ENCODE data around the gene GPATCH1.

The GPATCH1 gene

GRCh38 chr19:33156334-33156733 lies 75.4 kb downstream of the GPATCH1 start:
- Histone ChIP-seq H3K36me3 (ENCODE audit: insufficient read depth, low read length) (no peaks in the 10 kb centered on the region), H3K4me2 (ENCODE audit: low read depth, low read length, poor library complexity, severe bottlenecking) (no peak overlapping the region), H3K9ac (ENCODE audit: low read depth, low read length, poor library complexity, severe bottlenecking) (no peak overlapping the region), H4K20me1 (ENCODE audit: insufficient read depth, low read length, poor library complexity, severe bottlenecking) (no peaks in the 10 kb centered on the region), H3K9me2 (replicated peaks; ENCODE audit: low read depth, low read length) (no peaks in the 10 kb centered on the region), H3F3A (ENCODE audit: low read depth) (peaks cover 6% of the 10 kb centered on the region), H3K79me2 (ENCODE audit: insufficient read depth, low read length) (no peaks in the 10 kb centered on the region), H3K4me3 (ENCODE audit: low read length, poor library complexity, severe bottlenecking) (no peak overlapping the region), H2AFZ (ENCODE audit: low read length) (no peak overlapping the region), H3K4me1 (ENCODE audit: insufficient read depth, low read length, poor library complexity, severe bottlenecking) (peaks cover 22% of the 10 kb centered on the region), H3K9me3 (ENCODE audit: insufficient read depth, low read depth, low read length) (no peaks in the 10 kb centered on the region), H3K27me3 (ENCODE audit: insufficient read depth, low read length, poor library complexity, severe bottlenecking) (no peaks in the 10 kb centered on the region)
- TF ChIP-seq CTCF (conservative IDR thresholded peaks at IDR 0.05; ENCODE audit: low read length) (no peak), EZH2phosphoT487 (IDR thresholded peaks at IDR 0.05; ENCODE audit: borderline replicate concordance) (no peak)

GRCh38 chr19:33157906-33158305 lies 76.9 kb downstream of the GPATCH1 start:
- Histone ChIP-seq H3K4me2 (ENCODE audit: low read depth, low read length, poor library complexity, severe bottlenecking) (peak overlapping the region; percentile 25), H3K27me3 (ENCODE audit: insufficient read depth, low read length, poor library complexity, severe bottlenecking) (no peaks in the 10 kb centered on the region), H3K9me3 (ENCODE audit: insufficient read depth, low read depth, low read length) (no peaks in the 10 kb centered on the region)

GRCh38 chr19:33158365-33158764 lies 77.4 kb downstream of the GPATCH1 start:
- Histone ChIP-seq H3K4me1 (ENCODE audit: insufficient read depth, low read length, poor library complexity, severe bottlenecking) (peaks cover 25% of the 10 kb centered on the region), H2AFZ (ENCODE audit: low read length) (0 out of 2 replicates have a peak overlapping the region, but pooled peaks have one; percentile 0), H3K27me3 (ENCODE audit: insufficient read depth, low read length, poor library complexity, severe bottlenecking) (no peaks in the 10 kb centered on the region), H3K4me2 (ENCODE audit: low read depth, low read length, poor library complexity, severe bottlenecking) (peak overlapping the region; percentile 25), H3K79me2 (ENCODE audit: insufficient read depth, low read length) (no peaks in the 10 kb centered on the region), H3F3A (ENCODE audit: low read depth) (peaks cover 6% of the 10 kb centered on the region), H4K20me1 (ENCODE audit: insufficient read depth, low read length, poor library complexity, severe bottlenecking) (no peaks in the 10 kb centered on the region), H3K9me3 (ENCODE audit: insufficient read depth, low read depth, low read length) (no peaks in the 10 kb centered on the region), H3K9ac (ENCODE audit: low read depth, low read length, poor library complexity, severe bottlenecking) (peak overlapping the region; percentile 19), H3K9me2 (replicated peaks; ENCODE audit: low read depth, low read length) (no peaks in the 10 kb centered on the region), H3K4me3 (ENCODE audit: low read length, poor library complexity, severe bottlenecking) (no peak overlapping the region), H3K36me3 (ENCODE audit: insufficient read depth, low read length) (no peaks in the 10 kb centered on the region)
- TF ChIP-seq EZH2phosphoT487 (IDR thresholded peaks at IDR 0.05; ENCODE audit: borderline replicate concordance) (no peak), CTCF (conservative IDR thresholded peaks at IDR 0.05; ENCODE audit: low read length) (no peak)

More at GRCh38 chr19:33157906-33158305, 76.9 kb downstream of the GPATCH1 start:
- no peaks in the 10 kb centered on the region for H4K20me1 ChIP-seq (ENCODE audit: insufficient read depth, low read length, poor library complexity, severe bottlenecking)
- H2AFZ ChIP-seq (ENCODE audit: low read length): 0 out of 2 replicates have a peak overlapping the region, but pooled peaks have one; percentile 0
- no peak overlapping the region for H3K4me3 ChIP-seq (ENCODE audit: low read length, poor library complexity, severe bottlenecking)
- no peaks in the 10 kb centered on the region for H3K79me2 ChIP-seq (ENCODE audit: insufficient read depth, low read length)
- peaks cover 6% of the 10 kb centered on the region for H3F3A ChIP-seq (ENCODE audit: low read depth)
- TF ChIP-seq CTCF (conservative IDR thresholded peaks at IDR 0.05; ENCODE audit: low read length): no peak
- H3K9ac ChIP-seq (ENCODE audit: low read depth, low read length, poor library complexity, severe bottlenecking): peak overlapping the region; percentile 19
- no peaks in the 10 kb centered on the region for H3K9me2 ChIP-seq (replicated peaks; ENCODE audit: low read depth, low read length)
- no peaks in the 10 kb centered on the region for H3K36me3 ChIP-seq (ENCODE audit: insufficient read depth, low read length)
- peaks cover 25% of the 10 kb centered on the region for H3K4me1 ChIP-seq (ENCODE audit: insufficient read depth, low read length, poor library complexity, severe bottlenecking)

Measured in Loucy (cell line).